HL-60 (cell line): Measurements from ENCODE around the gene HOXD1.

Experiments used
- POLR2AphosphoS5 ChIP-seq: IDR thresholded peaks from 2 replicates; pipeline ENCODE4 v1.6.1; 2012; ENCODE audit warnings: low read depth
- TF ChIP-seq, protein P1 (sequence below): IDR thresholded peaks from one replicate; pipeline ENCODE4 v1.5.1; 2011; ENCODE audit warnings: low read length, control low read depth, inconsistent platforms; ENCODE audit not compliant: insufficient read depth

- TF ChIP-seq POLR2AphosphoS5, result no peak
- TF ChIP-seq, protein P1, sequence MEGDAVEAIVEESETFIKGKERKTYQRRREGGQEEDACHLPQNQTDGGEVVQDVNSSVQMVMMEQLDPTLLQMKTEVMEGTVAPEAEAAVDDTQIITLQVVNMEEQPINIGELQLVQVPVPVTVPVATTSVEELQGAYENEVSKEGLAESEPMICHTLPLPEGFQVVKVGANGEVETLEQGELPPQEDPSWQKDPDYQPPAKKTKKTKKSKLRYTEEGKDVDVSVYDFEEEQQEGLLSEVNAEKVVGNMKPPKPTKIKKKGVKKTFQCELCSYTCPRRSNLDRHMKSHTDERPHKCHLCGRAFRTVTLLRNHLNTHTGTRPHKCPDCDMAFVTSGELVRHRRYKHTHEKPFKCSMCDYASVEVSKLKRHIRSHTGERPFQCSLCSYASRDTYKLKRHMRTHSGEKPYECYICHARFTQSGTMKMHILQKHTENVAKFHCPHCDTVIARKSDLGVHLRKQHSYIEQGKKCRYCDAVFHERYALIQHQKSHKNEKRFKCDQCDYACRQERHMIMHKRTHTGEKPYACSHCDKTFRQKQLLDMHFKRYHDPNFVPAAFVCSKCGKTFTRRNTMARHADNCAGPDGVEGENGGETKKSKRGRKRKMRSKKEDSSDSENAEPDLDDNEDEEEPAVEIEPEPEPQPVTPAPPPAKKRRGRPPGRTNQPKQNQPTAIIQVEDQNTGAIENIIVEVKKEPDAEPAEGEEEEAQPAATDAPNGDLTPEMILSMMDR, result no peak
These were observed 25.4 kb upstream of the HOXD1 start for GRCh38 chr2:176162911-176163671.
